NCI-H524 (cell line): ENCODE measurements around the gene FKTN.

Experiments
- DNase-seq, 2 experiments: peaks; one replicate each; lab custom pipeline; 2025; lab: John Stamatoyannopoulos, UW

FKTN gene

DNA sequence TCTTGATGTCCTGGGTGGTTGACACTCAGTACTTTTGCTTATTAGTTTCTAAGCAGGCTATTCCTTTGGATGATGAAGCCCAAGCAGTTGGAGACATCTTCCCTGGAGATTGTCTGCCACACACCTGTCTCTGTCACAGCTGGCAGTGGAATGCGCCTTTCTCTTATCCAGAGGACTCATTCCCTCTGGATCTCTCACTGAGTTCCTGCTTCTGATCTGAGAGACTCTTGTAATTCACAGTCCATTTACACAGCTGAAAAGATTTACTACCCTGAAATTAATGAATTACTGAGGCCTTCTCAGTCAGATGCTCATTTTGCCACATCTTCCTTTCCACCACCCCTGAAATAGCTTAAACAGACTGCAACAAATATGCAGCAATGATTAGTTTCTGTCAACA, 120.2 kb downstream of the FKTN start:
- peak in 1 of 2 experiments; percentile 24 for DNase-seq

DNA sequence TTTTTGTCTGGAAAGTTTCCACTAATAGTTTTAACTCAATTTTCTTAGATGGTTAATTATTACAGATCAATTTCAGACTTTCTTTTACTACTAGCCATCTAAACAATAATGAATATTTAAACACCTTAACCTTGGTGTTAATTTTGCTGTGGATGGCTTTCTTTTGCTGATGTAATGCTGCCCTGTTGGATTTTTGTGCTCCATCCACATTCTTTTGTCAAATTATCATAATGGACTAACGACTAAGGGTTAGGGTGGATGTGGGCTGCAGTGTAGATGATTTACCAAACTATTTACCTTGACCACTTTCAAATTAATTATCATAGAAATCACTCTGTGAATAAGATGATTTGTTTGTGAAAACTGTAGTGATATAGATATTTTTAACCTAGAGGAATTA, 120.8 kb downstream of the FKTN start:
- DNase-seq, result no peak

DNA sequence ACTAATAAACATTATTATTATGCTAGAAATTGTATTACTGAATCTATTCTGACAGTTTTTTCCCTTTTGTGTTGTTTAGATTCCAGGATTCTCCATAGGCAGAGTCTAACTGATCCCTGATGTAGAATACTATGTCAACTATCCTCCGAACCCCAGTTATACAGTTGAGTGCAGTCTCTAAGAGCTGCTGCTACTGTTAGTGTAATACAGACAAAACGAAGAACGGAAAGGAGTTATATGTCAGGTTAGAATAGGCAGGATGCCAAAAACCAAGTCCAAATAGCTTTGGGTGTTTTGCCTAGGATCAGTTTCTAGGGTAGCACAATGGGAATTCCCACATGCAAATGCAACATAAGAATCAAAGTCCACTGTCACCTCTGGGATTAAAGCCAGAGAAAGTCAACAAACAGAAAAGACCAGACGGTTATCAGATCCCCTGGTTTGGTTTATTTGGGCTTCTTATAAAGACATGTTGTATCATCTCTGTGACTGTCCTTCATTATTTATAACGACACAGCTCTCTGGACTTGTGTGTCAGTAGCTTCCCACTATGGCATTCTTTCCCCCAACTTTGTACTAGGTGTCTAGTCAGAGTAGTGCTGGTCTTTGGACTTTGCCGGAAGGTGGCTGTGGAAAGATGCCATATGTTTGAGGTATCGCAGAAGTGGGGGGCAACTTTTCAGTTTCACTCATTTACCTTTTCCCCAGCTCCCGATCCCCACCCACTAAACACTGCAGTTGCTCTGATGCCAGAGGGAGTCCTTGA, 121.5 kb downstream of the FKTN start:
- no peak for DNase-seq

DNA sequence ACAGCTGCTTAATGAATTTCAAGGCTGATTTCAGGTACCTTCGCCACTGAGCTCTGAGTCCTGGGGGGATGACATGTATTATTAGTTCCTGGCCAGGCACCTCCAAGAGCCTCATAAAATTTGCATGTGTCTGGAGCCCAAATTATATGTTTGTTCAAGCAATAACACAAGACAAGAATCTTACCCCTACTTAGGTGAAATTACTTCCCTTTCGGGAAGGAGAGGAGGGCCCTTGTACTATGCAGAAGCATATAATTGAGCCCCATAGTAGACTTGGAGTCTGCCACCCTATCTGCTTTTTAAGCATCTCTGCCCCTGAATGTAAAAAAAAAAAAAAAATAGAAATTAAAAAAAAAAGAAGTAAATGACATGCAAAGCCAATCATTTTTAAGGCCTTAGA, 123.4 kb downstream of the FKTN start:
- DNase-seq, result no peak

DNA sequence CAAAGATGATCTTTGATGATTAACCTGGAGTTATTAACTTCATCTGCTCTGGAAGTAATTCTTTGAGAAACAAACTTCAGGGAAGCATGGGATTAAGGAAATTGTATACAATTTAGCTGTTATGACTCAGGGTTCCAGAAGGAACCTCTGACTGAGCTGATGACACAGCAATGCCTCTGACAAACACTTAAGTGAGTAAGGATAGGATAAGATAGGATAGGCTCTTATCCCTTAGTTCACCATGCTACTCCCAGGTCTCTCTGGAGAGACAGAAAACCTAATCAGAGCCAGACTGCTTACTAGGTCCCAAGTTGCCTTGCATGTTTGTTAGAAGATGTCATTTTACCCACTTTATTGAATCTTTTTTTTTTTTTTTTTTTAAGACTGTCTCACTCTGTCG, 123.8 kb downstream of the FKTN start:
- DNase-seq, result no peak

DNA sequence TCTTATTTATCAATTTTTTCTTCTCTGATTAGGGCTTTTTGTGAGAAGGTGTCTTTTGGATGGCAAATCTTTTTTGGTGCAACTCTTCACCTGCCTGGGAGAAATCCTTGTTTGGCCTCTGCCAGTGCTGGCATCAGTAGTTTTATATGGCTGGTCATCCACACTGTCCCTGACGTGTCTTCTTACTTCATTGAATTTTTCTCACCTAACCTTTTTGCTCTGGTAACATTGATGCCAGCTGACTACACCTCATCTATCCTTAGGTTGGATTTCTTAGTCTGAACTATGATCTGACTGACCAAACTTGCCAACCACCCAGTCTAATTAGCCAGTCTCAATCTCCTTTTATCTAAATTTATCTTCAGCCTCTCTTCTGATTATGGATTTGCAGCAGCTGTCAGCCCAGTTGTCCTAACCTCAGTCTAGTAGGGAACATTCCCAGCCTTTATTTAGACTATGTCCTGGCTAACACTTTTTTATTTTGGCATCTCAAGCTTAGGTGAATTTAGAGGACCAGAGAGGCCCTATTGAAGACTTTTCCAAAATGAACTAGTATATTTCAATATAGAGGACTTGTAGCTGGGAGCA, 125.9 kb downstream of the FKTN start:
- DNase-seq, result peak in 1 of 2 experiments; percentile 25

DNA sequence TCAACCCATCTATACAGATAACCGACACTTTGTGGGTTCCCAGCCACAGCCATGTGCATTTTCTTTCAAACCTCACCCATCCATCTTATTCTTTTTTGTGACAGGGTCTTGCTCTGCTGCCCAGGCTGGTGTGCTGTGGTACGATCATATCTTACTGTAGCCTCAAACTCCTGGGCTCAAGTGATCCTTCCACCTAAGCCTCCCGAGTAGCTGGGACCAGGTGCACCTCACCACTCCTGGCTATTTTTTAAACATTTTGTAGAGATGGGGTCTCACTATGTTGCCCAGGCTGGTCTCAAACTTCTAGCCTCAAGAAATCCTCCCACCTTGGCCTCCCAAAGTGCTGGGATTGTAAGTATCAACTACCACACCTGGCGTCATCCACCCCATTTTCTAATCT, 129.0 kb downstream of the FKTN start:
- no peak for DNase-seq
